Type B pancreatic cell (in vitro differentiated cells): ENCODE results near the gene SIRT2. TPM values are rescaled to one million over a fixed set of nuclear protein-coding genes. Genes with fewer than 3 reads are reported as not detected.

ENCODE experiments used
- DNase-seq: peaks from one replicate; pipeline ENCODE4 v3.0.0; 2021; ENCODE audit warnings: mixed read lengths; ENCODE audit not compliant: unreplicated experiment; ENCODE audit errors: extremely low spot score
- H3K27ac Mint-ChIP-seq: 2 replicates; pipeline ENCODE4 v1.8.0; 2021; ENCODE audit warnings: mild to moderate bottlenecking, mixed read lengths
- H3K27me3 Mint-ChIP-seq: 2 replicates; pipeline ENCODE4 v1.8.0; 2021; ENCODE audit warnings: mixed read lengths
- H3K36me3 Mint-ChIP-seq: 2 replicates; pipeline ENCODE4 v1.8.0; 2021; ENCODE audit warnings: mixed read lengths
- H3K4me1 Mint-ChIP-seq: one replicate; pipeline ENCODE4 v1.8.0; 2021; ENCODE audit warnings: mixed read lengths; ENCODE audit not compliant: unreplicated experiment
- H3K4me3 Mint-ChIP-seq: 2 replicates; pipeline ENCODE4 v1.8.0; 2021; ENCODE audit warnings: mild to moderate bottlenecking, mixed read lengths
- H3K9me3 Mint-ChIP-seq: 2 replicates; pipeline ENCODE4 v1.8.0; 2021; ENCODE audit warnings: mixed read lengths
- CTCF ChIP-seq: fragments of 200-600 bp; sonication (generic); conservative IDR thresholded peaks from 2 replicates; pipeline ENCODE4 v1.5.0; 2021; ENCODE audit warnings: antibody characterized with exemption, mild to moderate bottlenecking
- total RNA-seq: library from RNA; stranded (reverse); gene quantifications from 2 replicates; pipeline ENCODE4 v1.2.1, GENCODE V29; 2021; ENCODE audit warnings: low replicate concordance

The SIRT2 gene
- total RNA-seq, 1 donor from 2014 or later, result 46.0 TPM

- Mint-ChIP-seq H3K9me3 (peaks cover 5% of the 10 kb centered on the region), H3K4me1 (peaks cover 18% of the 10 kb centered on the region), H3K27me3 (no peaks in the 10 kb centered on the region), H3K4me3 (peak overlapping the region; percentile 99), H3K27ac (peak overlapping the region; percentile 99), H3K36me3 (peaks cover 28% of the 10 kb centered on the region)
- DNase-seq, result no peak
- no peak for TF ChIP-seq CTCF
Observed at GRCh38 chr19:38931521-38931793, 32.0 kb upstream of the SIRT2 start.

GRCh38 chr19:38930776-38931520, 31.5 kb upstream of the SIRT2 start, which contains the start of gene MRPS12:
MRPS12 (plus strand) TSS chr19:38930944; CDS start chr19:38931295, 351 bp downstream.
- H3K27ac Mint-ChIP-seq, result peak within 1 kb of the TSS; percentile 99
- DNase-seq, result peak; percentile 97

GRCh38 chr19:38929929-38930775, 30.7 kb upstream of the SIRT2 start, which contains the start of gene SARS2:
SARS2 (minus strand) TSS chr19:38930763; CDS start chr19:38930736, 27 bp downstream.
- peaks cover 18% of the 10 kb centered on the region for H3K4me1 Mint-ChIP-seq
- H3K27me3 Mint-ChIP-seq, result no peaks in the 10 kb centered on the region
- peaks cover 5% of the 10 kb centered on the region for H3K9me3 Mint-ChIP-seq
- peak within 1 kb of the TSS; percentile 99 for H3K4me3 Mint-ChIP-seq
- peak within 1 kb of the TSS; percentile 99 for H3K27ac Mint-ChIP-seq
- peak; percentile 100 for TF ChIP-seq CTCF
- peaks cover 18% of the 10 kb centered on the region for H3K36me3 Mint-ChIP-seq
- peak; percentile 97 for DNase-seq

More at GRCh38 chr19:38930776-38931520, 31.5 kb upstream of the SIRT2 start, which contains the start of gene MRPS12:
- Mint-ChIP-seq H3K9me3 (peaks cover 5% of the 10 kb centered on the region), H3K4me1 (peaks cover 18% of the 10 kb centered on the region), H3K27me3 (no peaks in the 10 kb centered on the region), H3K36me3 (peaks cover 24% of the 10 kb centered on the region), H3K4me3 (peak within 1 kb of the TSS; percentile 99)
- no peak for TF ChIP-seq CTCF

GRCh38 chr19:38928391-38929001, 29.1 kb upstream of the SIRT2 start:
- peaks cover 18% of the 10 kb centered on the region for H3K4me1 Mint-ChIP-seq
- H3K27me3 Mint-ChIP-seq, result no peaks in the 10 kb centered on the region
- no peaks in the 10 kb centered on the region for H3K9me3 Mint-ChIP-seq
- peaks cover 9% of the 10 kb centered on the region for H3K36me3 Mint-ChIP-seq
- no peak overlapping the region for H3K27ac Mint-ChIP-seq
- DNase-seq, result no peak
- no peak for TF ChIP-seq CTCF
- H3K4me3 Mint-ChIP-seq, result peak overlapping the region; percentile 37

GRCh38 chr19:38924388-38924787, 25.0 kb upstream of the SIRT2 start:
- Mint-ChIP-seq H3K27ac (no peak overlapping the region), H3K27me3 (no peaks in the 10 kb centered on the region), H3K4me1 (peaks cover 2% of the 10 kb centered on the region), H3K4me3 (no peak overlapping the region), H3K36me3 (peaks cover 6% of the 10 kb centered on the region), H3K9me3 (no peaks in the 10 kb centered on the region)
- no peak for DNase-seq
- no peak for TF ChIP-seq CTCF
